Aorta (tissue), 5 donors: Measurements from ENCODE around the gene DNAJB12. TPM values are rescaled to one million over a fixed set of nuclear protein-coding genes. Genes with fewer than 3 reads are reported as not detected.
"Not testable (repeated sequence)": the region's sequence is repeated elsewhere in the genome, so short reads cannot be mapped to it uniquely, and the experiment has no call there.

Source experiments
- ATAC-seq: fragments of 200-7000 bp; cut with Tn5 transposase; one replicate; pipeline ENCODE4 v1.9.1; 2022; ENCODE audit warnings: moderate library complexity; ENCODE audit not compliant: low FRiP score
- DNase-seq, 2 donors: peaks; one replicate each; pipeline ENCODE4 v3.0.0-alpha.2; 2020
- H3K27ac ChIP-seq, 2 donors: one replicate each; pipeline ENCODE4 v1.5.1; 2013; ENCODE audit warnings: low read length in 2 of 2, mild to moderate bottlenecking in 2 of 2, moderate library complexity in 2 of 2, control low read depth in 1 of 2, inconsistent platforms in 1 of 2, low read depth in 1 of 2
- H3K27me3 ChIP-seq, 2 donors: one replicate each; pipeline ENCODE4 v1.6.1; 2013; ENCODE audit warnings: control low read depth in 1 of 2, low read length in 1 of 2, mild to moderate bottlenecking in 1 of 2, moderate library complexity in 1 of 2; ENCODE audit not compliant: insufficient read depth in 2 of 2, control insufficient read depth in 1 of 2
- H3K36me3 ChIP-seq, 2 donors: one replicate each; pipeline ENCODE4 v1.6.1; 2013; ENCODE audit warnings: control low read depth in 1 of 2, low read length in 1 of 2, mild to moderate bottlenecking in 1 of 2; ENCODE audit not compliant: insufficient read depth in 2 of 2, control insufficient read depth in 1 of 2
- H3K4me1 ChIP-seq, 2 donors: one replicate each; pipeline ENCODE4 v1.6.1; 2013; ENCODE audit warnings: low read length in 2 of 2, control low read depth in 1 of 2, mild to moderate bottlenecking in 1 of 2, moderate library complexity in 1 of 2; ENCODE audit not compliant: insufficient read depth in 2 of 2, control insufficient read depth in 1 of 2
- H3K4me3 ChIP-seq, 2 donors: one replicate each; pipeline ENCODE4 v1.5.1; 2013; ENCODE audit warnings: low read length in 2 of 2, control low read depth in 1 of 2, mild to moderate bottlenecking in 1 of 2
- H3K9me3 ChIP-seq: one replicate; pipeline ENCODE4 v1.6.1; 2013; ENCODE audit warnings: mild to moderate bottlenecking, low read length; ENCODE audit not compliant: control insufficient read depth
- WGBS, 2 donors: extraction: QIAGEN DNeasy Blood & Tissue Kit; methylation state at CpG; one replicate each; pipeline ENCODE4 v1.1.7; 2013; 5-methylcytosine and 5-hydroxymethylcytosine counted together
- intact Hi-C, 2 donors: fragments of 100-400 bp; cut with DNase I; formaldehyde crosslinking; loops; one replicate each; pipeline versions ENCODE4 v1.14.2 to v1.15.0; 2022
- polyA plus RNA-seq, 2 donors: library from polyadenylated mRNA; stranded (reverse); fragments of 200-250 nt; gene quantifications; one replicate each; pipeline ENCODE4 v1.2.3, GENCODE V29; 2013
- total RNA-seq, 2 donors: library from RNA; stranded (reverse); fragmentation: NEBNext Ultra II Directional; extraction: Animal tissue kit (Norgen Biotek cat#: 25700); gene quantifications; one replicate each; pipeline ENCODE4 v1.2.1, GENCODE V29; 2021
- donor health status: healthy with polysubstance abuse.
- donor health status: Bipolar disorder and iron deficiency.
- donor health status: DM: no; HTN: no; CAD: no.
- donor health status: DM: no; HTN: no; CAD: no.
- donor health status: DM: yes; HTN: yes; CAD: no.

The DNAJB12 gene
- total and polyA plus RNA-seq, 4 donors = 12.0 to 34.7 (median 31.7) TPM

GRCh38 chr10:72332423-72333111, 22.2 kb downstream of the DNAJB12 start:
- no peak for ATAC-seq
- peaks cover 0 to under 1% of the 10 kb centered on the region in 2 donors for H3K36me3 ChIP-seq
- H3K9me3 ChIP-seq = no peaks in the 10 kb centered on the region
- intact Hi-C loops = loop anchor here (1.0 to 10.0 kb wide), 3 partner anchors 58 to 1018 kb away; partner anchors contain the start of genes DDIT4 (in 1 of the 2) and SLC29A3 (in 1 of the 2)
- no peak overlapping the region for H3K4me3 ChIP-seq
- no peaks in the 10 kb centered on the region for H3K27me3 ChIP-seq
- no peak overlapping the region for H3K27ac ChIP-seq
- H3K4me1 ChIP-seq = no peaks in the 10 kb centered on the region
- WGBS, 2 donors = 57 to 58% methylated on average over 12 of the region's 12 CpGs
- no peak for DNase-seq

GRCh38 chr10:72331575-72332422, 22.9 kb downstream of the DNAJB12 start:
- Histone ChIP-seq H3K9me3 (no peaks in the 10 kb centered on the region), H3K27me3 (no peaks in the 10 kb centered on the region), H3K4me3 (no peak overlapping the region), H3K36me3 (no peaks in the 10 kb centered on the region), H3K27ac (no peak overlapping the region), H3K4me1 (no peaks in the 10 kb centered on the region)
- DNase-seq = peak; percentile 93 to 95
- peak; percentile 69 for ATAC-seq
- intact Hi-C loops = loop anchor here in 1 of 2 donors (5.0 to 10.0 kb wide), 2 partner anchors 59 to 1017 kb away; partner anchors contain the start of genes DDIT4 and SLC29A3
- 12 to 13% methylated on average over 26 to 27 of the region's 27 CpGs for WGBS, 2 donors

- 91 to 96% methylated on average over 2 of the region's 2 CpGs for WGBS, 2 donors
- Histone ChIP-seq H3K4me3 (no peak overlapping the region), H3K9me3 (no peaks in the 10 kb centered on the region), H3K4me1 (no peaks in the 10 kb centered on the region), H3K27me3 (no peaks in the 10 kb centered on the region), H3K36me3 (no peaks in the 10 kb centered on the region), H3K27ac (no peak overlapping the region)
- intact Hi-C loops = loop anchor here in 1 of 2 donors (5.0 to 10.0 kb wide), 2 partner anchors 58 to 1015 kb away; partner anchors contain the start of genes DDIT4 and SLC29A3
- ATAC-seq (no peak), DNase-seq (no peak)
Measured at GRCh38 chr10:72330069-72330426, 24.7 kb downstream of the DNAJB12 start.

GRCh38 chr10:72329290-72330068, 25.2 kb downstream of the DNAJB12 start:
- Histone ChIP-seq H3K27ac (no peak overlapping the region), H3K4me1 (no peaks in the 10 kb centered on the region), H3K9me3 (no peaks in the 10 kb centered on the region), H3K4me3 (no peak overlapping the region), H3K36me3 (no peaks in the 10 kb centered on the region), H3K27me3 (no peaks in the 10 kb centered on the region)
- no peak for ATAC-seq
- 79 to 80% methylated on average over 11 of the region's 11 CpGs for WGBS, 2 donors
- DNase-seq = no peak
- intact Hi-C loops = loop anchor here in 1 of 2 donors (5.0 to 10.0 kb wide), 2 partner anchors 57 to 1015 kb away; partner anchors contain the start of genes DDIT4 and SLC29A3

- H3K9me3 ChIP-seq = no peaks in the 10 kb centered on the region
- H3K4me3 ChIP-seq = no peak overlapping the region
- ATAC-seq = no peak
- H3K27ac ChIP-seq = no peak overlapping the region
- 60 to 66% methylated on average over 5 of the region's 5 CpGs for WGBS, 2 donors
- intact Hi-C loops = no loop called here
- H3K4me1 ChIP-seq = no peaks in the 10 kb centered on the region
- no peaks in the 10 kb centered on the region for H3K27me3 ChIP-seq
- no peak for DNase-seq
- no peaks in the 10 kb centered on the region for H3K36me3 ChIP-seq
Measured at GRCh38 chr10:72328829-72329204, 25.9 kb downstream of the DNAJB12 start.

GRCh38 chr10:72328045-72328828, 26.5 kb downstream of the DNAJB12 start:
- Histone ChIP-seq H3K36me3 (no peaks in the 10 kb centered on the region), H3K4me3 (no peak overlapping the region), H3K27me3 (no peaks in the 10 kb centered on the region), H3K4me1 (no peaks in the 10 kb centered on the region), H3K27ac (no peak overlapping the region), H3K9me3 (no peaks in the 10 kb centered on the region)
- DNase-seq (peak in 1 of 2 donors; percentile 77), ATAC-seq (peak; percentile 78)
- intact Hi-C loops = no loop called here
- WGBS, 2 donors = 11 to 16% methylated on average over 14 of the region's 14 CpGs

GRCh38 chr10:72326665-72327603, 27.8 kb downstream of the DNAJB12 start:
- intact Hi-C loops, H3K27ac ChIP-seq, H3K4me3 ChIP-seq, H3K4me1 ChIP-seq, H3K36me3 ChIP-seq, ATAC-seq, H3K9me3 ChIP-seq, H3K27me3 ChIP-seq, DNase-seq: not testable (repeated sequence)
- 93 to 94% methylated on average over 32 of the region's 32 CpGs for WGBS, 2 donors
